Globus pallidus (tissue), 1 donor: ENCODE results near the gene MFRP.

Experiments used
- DNase-seq: peaks from one replicate; pipeline ENCODE4 v3.0.0-alpha.2; 2015; ENCODE audit warnings: low spot score

MFRP gene

GRCh38 chr11:119359365-119360214 is 13.1 kb upstream of the MFRP start:
- no peak for DNase-seq

- no peak for DNase-seq
Measured at GRCh38 chr11:119357074-119357473, 10.6 kb upstream of the MFRP start.

- DNase-seq = no peak
Measured at GRCh38 chr11:119356349-119357031, 10.0 kb upstream of the MFRP start.

GRCh38 chr11:119355091-119355843 is 8.8 kb upstream of the MFRP start:
- DNase-seq = no peak

GRCh38 chr11:119352857-119353260 is 6.4 kb upstream of the MFRP start:
- no peak for DNase-seq

GRCh38 chr11:119351232-119351631 is 4.7 kb upstream of the MFRP start:
- no peak for DNase-seq

- DNase-seq = no peak
Measured at GRCh38 chr11:119350302-119350701, 3.8 kb upstream of the MFRP start.

- no peak for DNase-seq
Measured at GRCh38 chr11:119347940-119348605, 1.6 kb upstream of the MFRP start.

- DNase-seq = no peak
Measured at GRCh38 chr11:119347242-119347641, 737 bp upstream of the MFRP start.

GRCh38 chr11:119345685-119346084 is 820 bp downstream of the MFRP start:
- DNase-seq = no peak

- no peak for DNase-seq
Measured at GRCh38 chr11:119344291-119345010, 2.1 kb downstream of the MFRP start.

GRCh38 chr11:119343726-119344125 is 2.8 kb downstream of the MFRP start:
- DNase-seq = no peak

GRCh38 chr11:119342362-119343130 is 4.0 kb downstream of the MFRP start:
- no peak for DNase-seq

- DNase-seq = no peak
Measured at GRCh38 chr11:119342023-119342300, 4.5 kb downstream of the MFRP start.

GRCh38 chr11:119341222-119342022 is 5.1 kb downstream of the MFRP start:
- DNase-seq = no peak

GRCh38 chr11:119340335-119341221 is 5.9 kb downstream of the MFRP start, which contains the start of gene C1QTNF5:
Gene C1QTNF5, minus strand, starts transcription at chr11:119340883. Its CDS starts 486 bp downstream, at chr11:119340397.
- DNase-seq = peak; percentile 87

- DNase-seq = peak; percentile 81
Measured at GRCh38 chr11:119339589-119340334, 6.7 kb downstream of the MFRP start.

GRCh38 chr11:119338965-119339588 is 7.4 kb downstream of the MFRP start:
- DNase-seq = peak; percentile 45
